HCT116 (cell line): Measurements from ENCODE around the gene ITPR2. TPM values are rescaled to one million over a fixed set of nuclear protein-coding genes. Genes with fewer than 3 reads are reported as not detected.

Experiments
- ATAC-seq: fragments of 200-7000 bp; cut with Tn5 transposase; 2 replicates; pipeline ENCODE4 v1.9.1; 2020; ENCODE audit warnings: mild to moderate bottlenecking, moderate library complexity
- BruUV-seq: library from RNA; stranded (reverse); fragments of 400-500 nt; replicated peaks from 2 replicates; lab custom pipeline; 2021; lab: Mats Ljungman, UMichigan
- CTCF ChIA-PET: fragments of 300-600 bp; sonication (Branson Sonifier 250); formaldehyde crosslinking; loops from one replicate; lab custom pipeline; 2021; ENCODE audit warnings: antibody characterized with exemption; lab: Charles Lee
- POLR2A ChIA-PET: fragments of 300-600, 350-600 bp; sonication (Branson Sonifier 250); formaldehyde crosslinking; loops from one replicate; lab custom pipeline; 2021; ENCODE audit warnings: antibody characterized with exemption; lab: Charles Lee
- RAD21 ChIA-PET, 2 experiments: fragments of 300-600 bp; sonication (Branson Sonifier 250); formaldehyde crosslinking; loops; one replicate each; lab custom pipeline; 2023; ENCODE audit warnings: low total read pairs in 2 of 2; ENCODE audit not compliant: uncharacterized antibody in 2 of 2, unreplicated experiment in 2 of 2, low non-redundant PET in 1 of 2; lab: Charles Lee
- DNase-seq: peaks from one replicate; pipeline ENCODE4 v3.0.0-alpha.2; 2010; ENCODE audit warnings: low read depth, low spot score
- H2AFZ ChIP-seq: fragments of 200-600 bp; shearing (Covaris generic), sonication (generic); 2 replicates; pipeline ENCODE4 v1.6.1; 2017; ENCODE audit warnings: low read depth, mixed run types, mixed read lengths, antibody characterized with exemption, low read length; ENCODE audit not compliant: poor library complexity, severe bottlenecking
- H3K27ac ChIP-seq: 2 replicates; pipeline ENCODE4 v1.5.1; 2012; ENCODE audit warnings: low read depth, low read length
- H3K27me3 ChIP-seq: fragments of 200-600 bp; sonication (generic); 2 replicates; pipeline ENCODE4 v1.6.1; 2016; ENCODE audit warnings: mixed run types, low read length, mixed read lengths; ENCODE audit not compliant: insufficient read depth
- H3K36me3 ChIP-seq, 2 experiments: fragments of 200-500 bp in 1 of 2; fragments of 200-600 bp in 1 of 2; sonication (Bioruptor generic) in 1 of 2; sonication (generic) in 1 of 2; 2 replicates each; pipeline versions ENCODE4 v1.5.1 to v1.6.1; 2014 to 2016; ENCODE audit warnings: low read length in 2 of 2, inconsistent platforms in 1 of 2, mixed read lengths in 1 of 2, mixed run types in 1 of 2; ENCODE audit not compliant: insufficient read depth in 2 of 2, control insufficient read depth in 1 of 2
- H3K4me1 ChIP-seq, 2 experiments: fragments of 200-600 bp in 1 of 2; sonication (generic) in 1 of 2; 2 replicates each; pipeline versions ENCODE4 v1.5.1 to v1.6.1; 2012 to 2017; ENCODE audit warnings: low read length in 2 of 2, inconsistent platforms in 1 of 2, mild to moderate bottlenecking in 1 of 2, mixed read lengths in 1 of 2, mixed run types in 1 of 2, moderate library complexity in 1 of 2; ENCODE audit not compliant: insufficient read depth in 2 of 2, control insufficient read depth in 1 of 2
- H3K4me2 ChIP-seq: fragments of 200-600 bp; sonication (generic); 2 replicates; pipeline ENCODE4 v1.6.1; 2017; ENCODE audit warnings: mixed run types, low read length, mixed read lengths
- H3K4me3 ChIP-seq, 2 experiments: fragments of 200-600 bp in 1 of 2; sonication (generic) in 1 of 2; replicated peaks in 1 of 2; 2 replicates each; pipeline ENCODE4 v1.5.1; 2011 to 2016; ENCODE audit warnings: low read length in 2 of 2, control low read depth in 1 of 2, low read depth in 1 of 2, mild to moderate bottlenecking in 1 of 2, mixed read lengths in 1 of 2, mixed run types in 1 of 2
- H3K79me2 ChIP-seq: fragments of 200-600 bp; sonication (generic); 2 replicates; pipeline ENCODE4 v1.6.1; 2017; ENCODE audit warnings: mild to moderate bottlenecking, mixed run types, low read length, moderate library complexity, mixed read lengths; ENCODE audit not compliant: insufficient read depth
- H3K9ac ChIP-seq: fragments of 200-600 bp; sonication (generic); 2 replicates; pipeline ENCODE4 v1.6.1; 2016; ENCODE audit warnings: low read length, mixed read lengths
- H3K9me2 ChIP-seq: fragments of 200-600 bp; sonication (generic), shearing (Covaris generic); 2 replicates; pipeline ENCODE4 v1.6.1; 2017; ENCODE audit warnings: mixed run types, mild to moderate bottlenecking, moderate library complexity; ENCODE audit not compliant: insufficient read depth
- H3K9me3 ChIP-seq, 2 experiments: fragments of 200-500 bp in 1 of 2; fragments of 200-600 bp in 1 of 2; sonication (Bioruptor generic) in 1 of 2; sonication (generic) in 1 of 2; 2 replicates each; pipeline ENCODE4 v1.6.1; 2014 to 2017; ENCODE audit warnings: low read length in 2 of 2, mixed read lengths in 2 of 2, inconsistent platforms in 1 of 2, low read depth in 1 of 2, mild to moderate bottlenecking in 1 of 2, mixed run types in 1 of 2, moderate library complexity in 1 of 2; ENCODE audit not compliant: control insufficient read depth in 1 of 2, insufficient read depth in 1 of 2
- H4K20me1 ChIP-seq: fragments of 200-600 bp; sonication (generic), shearing (Covaris generic); 2 replicates; pipeline ENCODE4 v1.6.1; 2017; ENCODE audit warnings: mixed run types, mild to moderate bottlenecking, moderate library complexity; ENCODE audit not compliant: insufficient read depth
- CBX3 ChIP-seq: IDR thresholded peaks from 2 replicates; pipeline ENCODE4 v1.6.1; 2012; ENCODE audit warnings: low read depth
- CEBPB ChIP-seq: IDR thresholded peaks from 2 replicates; pipeline ENCODE4 v1.6.1; 2012; ENCODE audit warnings: low read depth
- EGR1 ChIP-seq: IDR thresholded peaks from 2 replicates; pipeline ENCODE4 v1.6.1; 2012; ENCODE audit warnings: low read depth
- FOSL1 ChIP-seq: IDR thresholded peaks from 2 replicates; pipeline ENCODE4 v1.6.1; 2012; ENCODE audit warnings: low read depth
- POLR2A ChIP-seq: IDR thresholded peaks from 2 replicates; pipeline ENCODE4 v1.7.0; 2011; ENCODE audit warnings: borderline replicate concordance; ENCODE audit not compliant: insufficient read depth, insufficient read length; ENCODE audit errors: extremely low read depth
- TCF7L2 ChIP-seq: IDR thresholded peaks from 2 replicates; pipeline ENCODE4 v1.7.0; 2011; ENCODE audit warnings: borderline replicate concordance, inconsistent platforms; ENCODE audit not compliant: insufficient read depth, insufficient read length; ENCODE audit errors: extremely low read depth
- ZFX ChIP-seq: fragments of 450-650 bp; IDR thresholded peaks from 2 replicates; pipeline ENCODE4 v1.6.1; 2017
- intact Hi-C: fragments of 100-400 bp; cut with micrococcal nuclease; formaldehyde crosslinking; loops from 2 replicates; pipeline ENCODE4 v1.10.0; 2022
- total RNA-seq: library from RNA; stranded (reverse); gene quantifications from one replicate; pipeline ENCODE4 v1.2.1, GENCODE V29; 2021; ENCODE audit not compliant: unreplicated experiment
- TF ChIP-seq, protein P1 (sequence below): IDR thresholded peaks from 2 replicates; pipeline ENCODE4 v1.6.1; 2012
- TF ChIP-seq, protein P2 (sequence below), 3 experiments: fragments of 200-600 bp in 1 of 3; sonication (generic) in 1 of 3; IDR thresholded peaks in 2 of 3; conservative IDR thresholded peaks in 1 of 3; 2 replicates each; pipeline ENCODE4 v1.5.1; 2012 to 2017; ENCODE audit warnings: low read depth in 2 of 3, low read length in 2 of 3, antibody characterized with exemption in 1 of 3, borderline replicate concordance in 1 of 3, control low read depth in 1 of 3, mild to moderate bottlenecking in 1 of 3, mixed read lengths in 1 of 3, mixed run types in 1 of 3, moderate library complexity in 1 of 3; ENCODE audit not compliant: insufficient read depth in 1 of 3
- TF ChIP-seq, protein P3 (sequence below): IDR thresholded peaks from 2 replicates; pipeline ENCODE4 v1.6.1; 2011; ENCODE audit warnings: mild to moderate bottlenecking, low read length, moderate library complexity; ENCODE audit not compliant: insufficient replicate concordance; ENCODE audit errors: extremely low read depth

Gene ITPR2
- total RNA-seq, 1 experiment from 2014 or later, result 6.5 TPM

- Histone ChIP-seq H2AFZ (no peak overlapping the region), H3K4me2 (no peak overlapping the region), H3K27ac (no peak overlapping the region), H3K9me2 (no peaks in the 10 kb centered on the region), H4K20me1 (no peaks in the 10 kb centered on the region), H3K4me1 (peaks cover 0 to 5% of the 10 kb centered on the region in 2 experiments; a peak in 3 of 4 replicates), H3K9ac (no peak overlapping the region), H3K27me3 (no peaks in the 10 kb centered on the region), H3K79me2 (no peaks in the 10 kb centered on the region), H3K4me3 (no peak overlapping the region), H3K36me3 (no peaks in the 10 kb centered on the region), H3K9me3 (no peaks in the 10 kb centered on the region)
- DNase-seq (no peak), ATAC-seq (no peak)
- ChIA-PET POLR2A (no interaction called here), RAD21 (no interaction called here), CTCF (no interaction called here)
- TF ChIP-seq CBX3 (no peak), ZFX (no peak), CEBPB (no peak), EGR1 (no peak), POLR2A (no peak), TCF7L2 (no peak), FOSL1 (no peak)
- TF ChIP-seq, protein P1, sequence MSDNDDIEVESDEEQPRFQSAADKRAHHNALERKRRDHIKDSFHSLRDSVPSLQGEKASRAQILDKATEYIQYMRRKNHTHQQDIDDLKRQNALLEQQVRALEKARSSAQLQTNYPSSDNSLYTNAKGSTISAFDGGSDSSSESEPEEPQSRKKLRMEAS, result no peak
- TF ChIP-seq, protein P2, sequence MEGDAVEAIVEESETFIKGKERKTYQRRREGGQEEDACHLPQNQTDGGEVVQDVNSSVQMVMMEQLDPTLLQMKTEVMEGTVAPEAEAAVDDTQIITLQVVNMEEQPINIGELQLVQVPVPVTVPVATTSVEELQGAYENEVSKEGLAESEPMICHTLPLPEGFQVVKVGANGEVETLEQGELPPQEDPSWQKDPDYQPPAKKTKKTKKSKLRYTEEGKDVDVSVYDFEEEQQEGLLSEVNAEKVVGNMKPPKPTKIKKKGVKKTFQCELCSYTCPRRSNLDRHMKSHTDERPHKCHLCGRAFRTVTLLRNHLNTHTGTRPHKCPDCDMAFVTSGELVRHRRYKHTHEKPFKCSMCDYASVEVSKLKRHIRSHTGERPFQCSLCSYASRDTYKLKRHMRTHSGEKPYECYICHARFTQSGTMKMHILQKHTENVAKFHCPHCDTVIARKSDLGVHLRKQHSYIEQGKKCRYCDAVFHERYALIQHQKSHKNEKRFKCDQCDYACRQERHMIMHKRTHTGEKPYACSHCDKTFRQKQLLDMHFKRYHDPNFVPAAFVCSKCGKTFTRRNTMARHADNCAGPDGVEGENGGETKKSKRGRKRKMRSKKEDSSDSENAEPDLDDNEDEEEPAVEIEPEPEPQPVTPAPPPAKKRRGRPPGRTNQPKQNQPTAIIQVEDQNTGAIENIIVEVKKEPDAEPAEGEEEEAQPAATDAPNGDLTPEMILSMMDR (IDR thresholded peaks at IDR 0.05 in 2 of 3, conservative IDR thresholded peaks at IDR 0.05 in 1 of 3; ENCODE audit: borderline replicate concordance in 1 of 3, insufficient read depth in 1 of 3, low read depth in 2 of 3, low read length in 2 of 3), result no peak
- TF ChIP-seq, protein P3, sequence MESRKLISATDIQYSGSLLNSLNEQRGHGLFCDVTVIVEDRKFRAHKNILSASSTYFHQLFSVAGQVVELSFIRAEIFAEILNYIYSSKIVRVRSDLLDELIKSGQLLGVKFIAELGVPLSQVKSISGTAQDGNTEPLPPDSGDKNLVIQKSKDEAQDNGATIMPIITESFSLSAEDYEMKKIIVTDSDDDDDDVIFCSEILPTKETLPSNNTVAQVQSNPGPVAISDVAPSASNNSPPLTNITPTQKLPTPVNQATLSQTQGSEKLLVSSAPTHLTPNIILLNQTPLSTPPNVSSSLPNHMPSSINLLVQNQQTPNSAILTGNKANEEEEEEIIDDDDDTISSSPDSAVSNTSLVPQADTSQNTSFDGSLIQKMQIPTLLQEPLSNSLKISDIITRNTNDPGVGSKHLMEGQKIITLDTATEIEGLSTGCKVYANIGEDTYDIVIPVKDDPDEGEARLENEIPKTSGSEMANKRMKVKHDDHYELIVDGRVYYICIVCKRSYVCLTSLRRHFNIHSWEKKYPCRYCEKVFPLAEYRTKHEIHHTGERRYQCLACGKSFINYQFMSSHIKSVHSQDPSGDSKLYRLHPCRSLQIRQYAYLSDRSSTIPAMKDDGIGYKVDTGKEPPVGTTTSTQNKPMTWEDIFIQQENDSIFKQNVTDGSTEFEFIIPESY, result no peak
- intact Hi-C loops, result no loop called here
- BruUV-seq, result no TSS peak
Measured at GRCh38 chr12:26732005-26732908, 100.7 kb downstream of the ITPR2 start.
